ENCODE results near the gene ATAT1. TPM values are rescaled to one million over a fixed set of nuclear protein-coding genes. Genes with fewer than 3 reads are reported as not detected.

ATAT1 gene
- total and polyA plus RNA-seq, 10 of the 15 experiments (the other 5 are each of a cell fraction or from before 2014, with no cell fraction given), result 1.1 to 14.2 (median 6.9) TPM

DNA sequence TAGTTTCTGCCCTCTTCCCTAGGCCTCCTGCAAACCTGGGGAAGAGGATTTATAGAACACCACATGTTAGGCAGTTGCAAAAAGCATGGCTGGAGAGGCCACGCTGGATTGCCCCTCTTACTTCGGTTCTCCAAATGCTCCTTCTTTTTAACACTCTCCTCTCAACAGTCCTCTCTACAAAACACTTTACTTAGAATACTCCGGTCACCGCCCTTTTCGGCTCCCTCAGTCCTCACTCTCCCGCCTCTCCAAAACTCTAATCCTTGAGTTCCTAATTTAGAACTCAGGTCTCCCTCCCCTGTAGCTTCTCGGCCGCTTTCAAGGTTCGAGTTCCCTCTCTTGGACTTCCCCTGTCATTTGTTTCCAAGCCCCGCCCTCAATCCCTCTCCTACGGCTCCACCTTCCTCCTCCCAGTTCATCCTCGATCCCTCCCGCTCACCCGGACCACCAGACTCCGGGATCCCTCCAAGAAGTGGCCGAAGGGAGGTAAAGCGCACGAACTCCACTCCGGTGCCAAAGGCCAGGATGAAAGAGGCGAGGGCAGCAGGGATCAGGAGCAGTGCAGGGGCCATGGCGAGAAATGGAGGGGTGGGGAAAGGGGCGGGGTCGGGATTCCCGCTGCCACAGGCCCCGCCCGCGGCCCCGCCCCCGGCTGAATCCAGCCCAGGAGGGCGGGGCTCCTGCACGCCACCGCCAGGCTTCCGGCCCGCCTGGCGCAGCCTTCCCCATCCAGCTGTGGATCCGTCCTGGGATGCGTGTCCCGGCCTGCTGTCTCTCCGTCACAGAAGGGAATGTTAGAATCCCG lies 63.9 kb downstream of the ATAT1 start, which contains the start of gene NRM:
TSS of gene NRM (minus strand) at position 582 of the 805 bp plus-strand sequence. CDS start at position 572, 10 bp downstream.
- peak within 1 kb of the TSS; percentile 98 for H2AFZ ChIP-seq (ENCODE audit: control insufficient read depth, low read depth, low read length)
- RAD21 ChIA-PET (ENCODE audit: unreplicated experiment), result interaction anchor here (0.8 to 6.4 kb wide), 5 partner anchors 9 to 28 kb away, joined by 3 to 114 read pairs (median 4); partner anchors contain the start of genes DHX16, MDC1 and TUBB
- intact Hi-C loops (cut with micrococcal nuclease; ENCODE audit: unreplicated experiment), result no loop called here
- TF ChIP-seq, protein P1, sequence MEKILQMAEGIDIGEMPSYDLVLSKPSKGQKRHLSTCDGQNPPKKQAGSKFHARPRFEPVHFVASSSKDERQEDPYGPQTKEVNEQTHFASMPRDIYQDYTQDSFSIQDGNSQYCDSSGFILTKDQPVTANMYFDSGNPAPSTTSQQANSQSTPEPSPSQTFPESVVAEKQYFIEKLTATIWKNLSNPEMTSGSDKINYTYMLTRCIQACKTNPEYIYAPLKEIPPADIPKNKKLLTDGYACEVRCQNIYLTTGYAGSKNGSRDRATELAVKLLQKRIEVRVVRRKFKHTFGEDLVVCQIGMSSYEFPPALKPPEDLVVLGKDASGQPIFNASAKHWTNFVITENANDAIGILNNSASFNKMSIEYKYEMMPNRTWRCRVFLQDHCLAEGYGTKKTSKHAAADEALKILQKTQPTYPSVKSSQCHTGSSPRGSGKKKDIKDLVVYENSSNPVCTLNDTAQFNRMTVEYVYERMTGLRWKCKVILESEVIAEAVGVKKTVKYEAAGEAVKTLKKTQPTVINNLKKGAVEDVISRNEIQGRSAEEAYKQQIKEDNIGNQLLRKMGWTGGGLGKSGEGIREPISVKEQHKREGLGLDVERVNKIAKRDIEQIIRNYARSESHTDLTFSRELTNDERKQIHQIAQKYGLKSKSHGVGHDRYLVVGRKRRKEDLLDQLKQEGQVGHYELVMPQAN (conservative IDR thresholded peaks at IDR 0.05), result 0 out of 2 replicates have a peak, but pooled peaks have one; percentile 50
- TF ChIP-seq BHLHE40 (IDR thresholded peaks at IDR 0.05; ENCODE audit: borderline replicate concordance in 1 of 2, low read depth in 2 of 2, low read length in 1 of 2) (peak; percentile 60 to 82; a peak in 2 of 4 replicates), POLR2A (IDR thresholded peaks at IDR 0.05; ENCODE audit: low read depth, low read length) (peak; percentile 74), STAT3 (IDR thresholded peaks at IDR 0.05; ENCODE audit: low read depth, low read length) (no peak), EED (IDR thresholded peaks at IDR 0.05; ENCODE audit: low read depth) (peak; percentile 91), HDGF (IDR thresholded peaks at IDR 0.05) (peak; percentile 69; the same call in 1 of the 2 replicates), STAT1 (conservative IDR thresholded peaks at IDR 0.05) (no peak), SRF (IDR thresholded peaks at IDR 0.05; ENCODE audit: low read depth in 2 of 2, low read length in 2 of 2) (no peak), PAX8 (IDR thresholded peaks at IDR 0.05) (no peak), CBFB (IDR thresholded peaks at IDR 0.05; ENCODE audit: low read depth) (peak; percentile 32; the same call in 1 of the 2 replicates), MTA3 (IDR thresholded peaks at IDR 0.05; ENCODE audit: borderline replicate concordance, low read length) (no peak), POLR2AphosphoS2 (IDR thresholded peaks at IDR 0.05; ENCODE audit: low read depth, low read length) (peak; percentile 59; the same call in 1 of the 2 replicates)
- TF ChIP-seq, protein P2, sequence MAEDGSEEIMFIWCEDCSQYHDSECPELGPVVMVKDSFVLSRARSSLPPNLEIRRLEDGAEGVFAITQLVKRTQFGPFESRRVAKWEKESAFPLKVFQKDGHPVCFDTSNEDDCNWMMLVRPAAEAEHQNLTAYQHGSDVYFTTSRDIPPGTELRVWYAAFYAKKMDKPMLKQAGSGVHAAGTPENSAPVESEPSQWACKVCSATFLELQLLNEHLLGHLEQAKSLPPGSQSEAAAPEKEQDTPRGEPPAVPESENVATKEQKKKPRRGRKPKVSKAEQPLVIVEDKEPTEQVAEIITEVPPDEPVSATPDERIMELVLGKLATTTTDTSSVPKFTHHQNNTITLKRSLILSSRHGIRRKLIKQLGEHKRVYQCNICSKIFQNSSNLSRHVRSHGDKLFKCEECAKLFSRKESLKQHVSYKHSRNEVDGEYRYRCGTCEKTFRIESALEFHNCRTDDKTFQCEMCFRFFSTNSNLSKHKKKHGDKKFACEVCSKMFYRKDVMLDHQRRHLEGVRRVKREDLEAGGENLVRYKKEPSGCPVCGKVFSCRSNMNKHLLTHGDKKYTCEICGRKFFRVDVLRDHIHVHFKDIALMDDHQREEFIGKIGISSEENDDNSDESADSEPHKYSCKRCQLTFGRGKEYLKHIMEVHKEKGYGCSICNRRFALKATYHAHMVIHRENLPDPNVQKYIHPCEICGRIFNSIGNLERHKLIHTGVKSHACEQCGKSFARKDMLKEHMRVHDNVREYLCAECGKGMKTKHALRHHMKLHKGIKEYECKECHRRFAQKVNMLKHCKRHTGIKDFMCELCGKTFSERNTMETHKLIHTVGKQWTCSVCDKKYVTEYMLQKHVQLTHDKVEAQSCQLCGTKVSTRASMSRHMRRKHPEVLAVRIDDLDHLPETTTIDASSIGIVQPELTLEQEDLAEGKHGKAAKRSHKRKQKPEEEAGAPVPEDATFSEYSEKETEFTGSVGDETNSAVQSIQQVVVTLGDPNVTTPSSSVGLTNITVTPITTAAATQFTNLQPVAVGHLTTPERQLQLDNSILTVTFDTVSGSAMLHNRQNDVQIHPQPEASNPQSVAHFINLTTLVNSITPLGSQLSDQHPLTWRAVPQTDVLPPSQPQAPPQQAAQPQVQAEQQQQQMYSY (CRISPR knock-in tag; IDR thresholded peaks at IDR 0.05), result no peak
- TF ChIP-seq, protein P3, sequence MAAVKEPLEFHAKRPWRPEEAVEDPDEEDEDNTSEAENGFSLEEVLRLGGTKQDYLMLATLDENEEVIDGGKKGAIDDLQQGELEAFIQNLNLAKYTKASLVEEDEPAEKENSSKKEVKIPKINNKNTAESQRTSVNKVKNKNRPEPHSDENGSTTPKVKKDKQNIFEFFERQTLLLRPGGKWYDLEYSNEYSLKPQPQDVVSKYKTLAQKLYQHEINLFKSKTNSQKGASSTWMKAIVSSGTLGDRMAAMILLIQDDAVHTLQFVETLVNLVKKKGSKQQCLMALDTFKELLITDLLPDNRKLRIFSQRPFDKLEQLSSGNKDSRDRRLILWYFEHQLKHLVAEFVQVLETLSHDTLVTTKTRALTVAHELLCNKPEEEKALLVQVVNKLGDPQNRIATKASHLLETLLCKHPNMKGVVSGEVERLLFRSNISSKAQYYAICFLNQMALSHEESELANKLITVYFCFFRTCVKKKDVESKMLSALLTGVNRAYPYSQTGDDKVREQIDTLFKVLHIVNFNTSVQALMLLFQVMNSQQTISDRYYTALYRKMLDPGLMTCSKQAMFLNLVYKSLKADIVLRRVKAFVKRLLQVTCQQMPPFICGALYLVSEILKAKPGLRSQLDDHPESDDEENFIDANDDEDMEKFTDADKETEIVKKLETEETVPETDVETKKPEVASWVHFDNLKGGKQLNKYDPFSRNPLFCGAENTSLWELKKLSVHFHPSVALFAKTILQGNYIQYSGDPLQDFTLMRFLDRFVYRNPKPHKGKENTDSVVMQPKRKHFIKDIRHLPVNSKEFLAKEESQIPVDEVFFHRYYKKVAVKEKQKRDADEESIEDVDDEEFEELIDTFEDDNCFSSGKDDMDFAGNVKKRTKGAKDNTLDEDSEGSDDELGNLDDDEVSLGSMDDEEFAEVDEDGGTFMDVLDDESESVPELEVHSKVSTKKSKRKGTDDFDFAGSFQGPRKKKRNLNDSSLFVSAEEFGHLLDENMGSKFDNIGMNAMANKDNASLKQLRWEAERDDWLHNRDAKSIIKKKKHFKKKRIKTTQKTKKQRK (IDR thresholded peaks at IDR 0.05; ENCODE audit: low read depth, low read length), result no peak

More for the DNA sequence above, 63.9 kb downstream of the ATAT1 start, which contains the start of gene NRM:
- H3K27ac ChIP-seq (ENCODE audit: control insufficient read depth, insufficient read depth), result peak within 1 kb of the TSS; percentile 96
- H3K9me3 ChIP-seq (replicated peaks; ENCODE audit: control insufficient read depth, insufficient read depth, low read length), result no peaks in the 10 kb centered on the region
- BruUV-seq (replicated peaks), result no TSS peak
- FAIRE-seq (peak; percentile 23), DNase-seq (ENCODE audit: low read depth, low spot score) (no peak), ATAC-seq (peak; percentile 38)
- in situ Hi-C loops (cut with MboI), result no loop called here
- SMC1A ChIA-PET (ENCODE audit: uncharacterized antibody, unreplicated experiment), result interaction anchor here (0.7 to 6.9 kb wide), 10 partner anchors 10 to 526 kb away, joined by 3 to 73 read pairs (median 4); partner anchors contain the start of genes DHX16 and MDC1
- peak within 1 kb of the TSS; percentile 100 for H3K4me3 ChIP-seq
- peak within 1 kb of the TSS; percentile 69 for H3K4me2 ChIP-seq (ENCODE audit: control insufficient read depth, insufficient read depth)
- no peaks in the 10 kb centered on the region for H3K36me3 ChIP-seq (ENCODE audit: control insufficient read depth in 2 of 2, insufficient read depth in 2 of 2, low read length in 1 of 2)
- H3K27me3 ChIP-seq (replicated peaks in 1 of 2; ENCODE audit: control insufficient read depth in 2 of 2, insufficient read depth in 2 of 2, low read length in 1 of 2), result no peaks in the 10 kb centered on the region
- CTCF ChIA-PET, result interaction anchor here (0.7 to 4.8 kb wide), 10 partner anchors 10 to 380 kb away, joined by 3 to 64 read pairs (median 10); partner anchors contain the start of genes MDC1 and TUBB
- POLR2A ChIA-PET, result interaction anchor here (0.5 to 6.1 kb wide), 15 partner anchors 10 to 133 kb away, joined by 3 to 167 read pairs (median 5); partner anchors contain the start of genes MDC1, MRPS18B, PRR3 and TUBB
- peaks cover 15% of the 10 kb centered on the region for H3K4me1 ChIP-seq (ENCODE audit: control insufficient read depth, insufficient read depth, low read length)
- 1% methylated on average over 28 of the region's 40 CpGs for WGBS (ENCODE audit: insufficient coverage, insufficient replicate concordance, low lambda C conversion rate, missing lambda C conversion rate)
- H3K9ac ChIP-seq (ENCODE audit: control insufficient read depth, insufficient read depth, low read length), result peak within 1 kb of the TSS; percentile 75
- peaks cover 51% of the 10 kb centered on the region for H3K79me2 ChIP-seq (ENCODE audit: control insufficient read depth, insufficient read depth, low read length)
- no peaks in the 10 kb centered on the region for H4K20me1 ChIP-seq (ENCODE audit: control insufficient read depth, insufficient read depth)

Data from GM12878 (cell line).